Stimulated activated CD8-positive, alpha-beta memory T cell treated with anti-CD3 and anti-CD28 coated beads, Interleukin-2, amount 100 ng/mL, for 1 hour (primary cell): ENCODE data around the gene MYLK2.

Source experiments
- DNase-seq, 2 donors: peaks; one replicate each; pipeline ENCODE4 v3.0.0-alpha.2; 2020; ENCODE audit warnings: low read depth in 2 of 2

Gene MYLK2

DNA sequence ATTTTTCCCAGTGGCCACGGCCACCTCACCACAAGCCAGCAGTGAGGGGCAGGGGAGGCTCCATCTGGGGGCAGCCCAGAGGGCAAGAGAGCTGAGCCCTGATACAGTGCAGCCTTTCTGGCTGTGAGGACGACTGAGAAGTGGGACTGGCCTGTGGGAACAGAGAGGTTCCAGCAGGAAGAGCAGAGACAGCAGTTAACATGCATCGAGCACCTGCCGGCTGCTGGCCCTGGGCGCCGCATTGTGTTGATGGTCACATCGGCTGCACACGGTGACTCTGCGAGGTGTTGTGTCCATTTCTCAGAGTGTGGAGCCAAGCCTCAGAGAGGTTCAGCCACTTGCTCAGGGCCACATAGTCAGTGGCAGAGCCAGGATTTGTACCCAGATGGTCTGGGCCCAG is 16.4 kb downstream of the MYLK2 start:
- no peak for DNase-seq

DNA sequence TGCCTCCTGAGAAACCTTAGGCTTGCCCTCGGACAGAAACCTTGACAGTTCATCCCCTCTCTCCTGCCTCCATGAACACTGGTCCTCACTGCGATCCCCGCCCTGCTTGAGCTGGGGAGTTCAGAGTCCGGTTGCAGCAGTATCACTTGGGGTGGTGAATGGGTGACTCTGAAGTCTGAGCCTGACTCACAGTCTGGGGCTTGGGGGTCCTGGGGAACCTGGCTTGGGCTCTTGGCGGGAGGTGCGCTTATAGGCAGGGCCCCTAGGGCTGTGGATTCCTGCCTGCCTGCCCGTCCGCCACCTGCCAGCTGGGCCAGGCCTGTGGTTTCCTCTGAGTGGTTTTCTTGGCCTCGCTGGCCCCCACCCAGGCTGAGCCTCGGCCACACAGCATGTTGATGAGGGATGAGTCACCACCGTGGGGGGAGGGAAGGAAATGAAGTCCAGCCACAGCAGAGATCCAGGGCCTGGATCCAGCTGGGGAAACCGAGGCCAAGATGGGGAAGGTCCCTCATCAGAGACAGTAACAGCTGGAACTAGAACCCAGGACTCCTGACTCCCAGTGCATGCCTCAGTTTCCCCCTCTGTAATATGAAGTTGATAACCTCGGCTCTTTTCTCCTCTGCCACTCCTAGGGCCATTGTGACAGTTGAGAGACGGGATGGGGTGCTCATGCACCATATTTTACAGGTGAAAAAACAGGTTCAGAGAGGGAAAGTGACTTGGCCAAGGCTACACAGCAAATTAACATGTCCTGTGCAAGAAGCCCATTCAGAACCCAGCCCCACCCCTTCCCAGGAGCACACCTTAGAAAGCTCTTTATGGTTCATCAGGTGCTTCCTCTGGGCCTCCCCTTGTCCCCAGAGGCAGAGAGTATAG is 17.1 kb downstream of the MYLK2 start:
- peak in 1 of 2 donors; percentile 13 for DNase-seq

GRCh38 chr20:31836853-31837608 is 17.9 kb downstream of the MYLK2 start:
- no peak for DNase-seq

- DNase-seq, result no peak
Measured at GRCh38 chr20:31837896-31838397, 18.8 kb downstream of the MYLK2 start.

- DNase-seq, result no peak
Measured at GRCh38 chr20:31838646-31839292, 19.6 kb downstream of the MYLK2 start.

GRCh38 chr20:31839782-31840487 is 20.8 kb downstream of the MYLK2 start:
- no peak for DNase-seq

GRCh38 chr20:31840906-31841816 is 22.0 kb downstream of the MYLK2 start:
- DNase-seq, result no peak

GRCh38 chr20:31841928-31842327 is 22.8 kb downstream of the MYLK2 start:
- DNase-seq, result no peak

DNA sequence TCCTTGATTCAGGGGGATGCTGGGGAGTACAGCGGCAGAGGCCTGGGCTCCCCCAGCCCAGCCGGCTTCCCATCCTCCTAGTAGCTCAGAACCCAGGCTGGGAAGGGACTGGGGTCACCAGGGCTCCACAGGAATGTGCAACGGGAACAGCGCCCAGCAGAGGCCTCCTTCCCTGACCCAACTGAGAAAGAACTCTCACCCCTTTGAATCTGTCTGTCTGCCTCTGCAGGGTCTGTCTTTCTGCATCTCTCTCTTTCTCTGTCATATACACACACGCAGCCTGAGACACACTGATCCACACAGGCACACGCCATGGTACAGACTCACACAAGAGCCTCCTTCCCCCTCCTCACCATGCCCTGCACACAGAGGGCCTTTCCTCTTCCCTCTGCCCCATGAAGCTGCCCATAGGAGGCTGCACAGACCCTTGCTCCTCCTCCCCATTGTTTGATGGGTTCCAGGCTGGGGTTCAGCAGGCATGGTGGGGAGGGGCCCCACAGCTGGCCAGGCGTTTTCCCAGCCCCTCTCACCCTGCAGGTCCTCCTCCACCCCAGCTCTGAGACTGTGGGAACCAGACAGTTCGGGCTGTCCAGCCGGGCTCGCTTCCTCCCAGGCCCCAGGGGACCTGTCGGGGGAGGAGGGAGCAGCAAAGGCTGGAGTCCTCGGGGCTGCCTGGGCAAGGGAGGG is 23.5 kb downstream of the MYLK2 start:
- DNase-seq, result no peak

DNA sequence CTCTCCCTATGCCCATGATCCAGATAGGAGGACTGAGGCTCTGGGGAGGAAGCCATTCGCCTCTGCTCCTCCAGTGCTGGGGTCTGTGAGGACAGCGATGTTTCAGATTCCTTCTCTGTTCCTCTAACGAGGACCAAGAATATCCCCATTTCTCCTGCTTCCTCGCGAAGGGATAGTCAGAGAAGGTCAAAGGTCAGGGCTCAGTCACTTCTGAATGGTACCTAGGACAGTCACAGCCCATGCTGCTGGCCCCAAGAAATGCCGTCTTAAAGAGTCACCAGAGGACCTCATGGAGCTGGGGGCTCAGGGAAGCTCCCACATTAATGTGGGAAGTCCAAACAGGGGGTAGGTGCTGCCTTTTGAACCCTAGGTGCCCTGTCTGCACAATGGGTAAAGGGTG is 24.1 kb downstream of the MYLK2 start:
- DNase-seq, result no peak

DNA sequence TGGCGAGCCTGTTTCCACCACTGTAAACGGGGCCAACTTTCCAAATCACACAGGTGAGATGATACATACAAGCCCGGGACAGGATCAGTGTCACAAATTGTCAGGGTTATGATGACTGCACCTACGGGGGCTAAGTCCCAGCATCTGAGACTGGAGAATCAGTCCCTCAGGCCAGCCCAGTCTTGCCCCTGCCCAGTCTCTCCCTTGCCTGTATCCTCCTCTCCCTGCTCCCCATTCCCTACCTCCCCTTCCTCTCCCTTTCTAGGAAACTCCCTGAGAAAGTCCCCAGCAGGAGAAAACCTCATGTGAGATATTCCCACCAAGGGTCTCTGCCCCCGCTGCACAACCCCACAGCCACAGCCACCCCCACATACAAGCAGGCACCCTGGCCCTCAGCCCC is 24.7 kb downstream of the MYLK2 start:
- no peak for DNase-seq

- DNase-seq, result no peak
Measured at GRCh38 chr20:31844737-31845299, 25.7 kb downstream of the MYLK2 start.

DNA sequence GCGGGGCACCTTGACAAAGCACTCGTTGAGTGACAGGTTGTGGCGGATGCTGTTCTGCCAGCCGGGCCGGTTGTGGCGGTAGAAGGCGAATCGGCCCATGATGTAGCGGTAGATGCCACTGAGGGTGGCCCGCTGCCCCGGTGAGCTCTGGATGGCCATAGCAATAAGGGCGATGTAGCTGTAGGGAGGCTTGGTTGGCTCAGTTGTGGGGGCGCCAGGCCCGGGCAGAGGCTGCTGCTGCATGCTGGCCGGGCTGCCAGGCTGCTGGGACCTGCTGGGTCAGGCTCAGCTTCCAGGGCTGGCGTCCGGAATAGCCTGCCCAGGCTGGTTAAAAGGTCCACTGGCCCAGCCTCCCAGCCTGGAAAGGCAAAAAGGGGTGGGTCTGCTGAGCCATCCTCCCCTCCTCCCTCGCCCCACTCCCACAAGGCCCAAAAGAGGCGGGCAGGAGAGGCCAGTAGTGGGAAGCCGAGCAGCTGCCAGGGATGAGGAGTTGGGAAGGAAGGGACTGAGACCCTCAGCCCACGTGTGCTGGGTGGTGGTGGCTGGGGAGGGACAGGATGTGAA is 26.2 kb downstream of the MYLK2 start, which contains the start of gene FOXS1:
Gene FOXS1, minus strand, starts transcription at position 305 of the 564 bp plus-strand sequence. Its CDS starts 62 bp downstream, at position 243.
- DNase-seq, result no peak

- DNase-seq, result no peak
Measured at GRCh38 chr20:31846793-31847138, 27.6 kb downstream of the MYLK2 start.

GRCh38 chr20:31848088-31848999 is 29.2 kb downstream of the MYLK2 start:
- DNase-seq, result no peak

DNA sequence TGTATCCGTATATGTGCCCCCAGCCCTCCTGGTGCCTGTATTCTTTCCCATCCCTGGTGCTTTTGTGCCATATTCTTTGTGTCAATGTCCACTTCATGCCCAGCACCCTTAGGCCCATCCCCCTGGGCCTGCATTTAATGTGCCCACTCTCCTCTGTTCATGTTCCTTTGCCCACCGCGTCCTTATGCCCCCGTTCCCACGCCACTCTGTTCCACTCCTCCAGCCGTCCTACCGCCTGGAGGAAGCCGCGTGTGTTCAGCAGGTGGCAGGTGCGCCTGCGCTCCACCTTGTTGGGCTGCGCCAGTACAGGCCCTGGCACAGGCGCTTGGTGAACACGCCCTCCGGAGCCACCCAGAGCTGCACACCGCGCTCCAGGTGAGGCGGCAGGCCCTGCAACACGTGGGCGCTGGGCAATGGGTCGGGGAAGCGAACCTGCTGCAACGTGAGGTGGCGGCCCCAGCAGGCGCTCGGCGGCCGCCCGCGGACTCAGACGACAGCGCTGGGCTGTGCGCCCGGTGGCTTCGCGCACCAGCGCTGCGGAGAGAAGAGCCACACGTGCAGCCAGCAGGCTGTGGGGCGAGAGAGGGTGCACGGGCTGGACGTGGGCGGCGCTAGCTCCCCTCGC is 30.3 kb downstream of the MYLK2 start:
- DNase-seq, result no peak

DNA sequence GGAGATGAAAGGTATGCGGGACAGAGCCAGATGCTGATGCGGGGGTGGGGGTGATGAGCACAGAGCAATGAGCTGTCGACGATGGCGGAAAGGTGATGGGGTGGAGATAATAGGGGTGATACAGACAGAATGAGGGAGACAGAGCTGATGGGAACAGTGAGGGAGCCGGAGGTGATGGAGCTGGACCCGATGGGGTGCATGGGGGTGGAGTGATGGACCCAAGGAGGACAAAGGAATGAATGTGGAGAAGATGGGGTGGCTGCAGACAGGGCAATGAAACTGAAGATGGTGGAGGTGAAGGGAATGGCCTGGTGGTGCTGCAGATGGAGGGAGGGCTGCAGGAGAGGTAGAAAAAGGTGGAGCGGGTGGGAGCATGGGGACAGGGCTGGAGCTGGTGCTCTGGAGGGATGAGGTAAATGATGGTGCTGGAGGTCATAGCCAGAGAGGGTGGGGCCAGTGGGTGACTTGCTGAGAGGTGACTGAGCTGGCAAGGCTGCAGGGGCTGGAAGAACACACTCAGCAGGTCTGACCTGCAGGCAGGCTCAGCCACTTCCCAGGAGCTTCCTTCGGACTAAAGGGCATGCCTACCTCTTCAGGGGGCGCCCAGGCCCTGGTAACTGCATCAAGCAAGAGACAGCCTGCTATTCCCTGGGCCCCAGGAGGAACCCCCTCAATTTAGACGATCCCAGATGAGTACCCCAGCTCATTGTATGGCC is 32.2 kb downstream of the MYLK2 start:
- no peak for DNase-seq
